Astrocyte of the spinal cord (primary cell): ENCODE data around the gene LHPP.

Experiments
- DNase-seq: peaks from one replicate; pipeline ENCODE4 v3.0.0; 2011; ENCODE audit warnings: low read depth, low spot score
- H3K4me3 ChIP-seq: 2 replicates; pipeline ENCODE4 v1.5.1; 2011; ENCODE audit warnings: low read depth, mild to moderate bottlenecking, low read length, moderate library complexity
- in situ Hi-C: cut with HindIII; loops from 2 replicates; pipeline ENCODE4 v1.10.0; 2017; ENCODE audit warnings: low sequenced_read_pairs
- TF ChIP-seq, protein P1 (sequence below): IDR thresholded peaks from 2 replicates; pipeline ENCODE4 v1.5.1; 2012; ENCODE audit warnings: low read depth, mild to moderate bottlenecking, low read length, inconsistent platforms

The LHPP gene

GRCh38 chr10:124550293-124551034 lies 88.8 kb downstream of the LHPP start:
- no peak overlapping the region for H3K4me3 ChIP-seq
- TF ChIP-seq, protein P1, sequence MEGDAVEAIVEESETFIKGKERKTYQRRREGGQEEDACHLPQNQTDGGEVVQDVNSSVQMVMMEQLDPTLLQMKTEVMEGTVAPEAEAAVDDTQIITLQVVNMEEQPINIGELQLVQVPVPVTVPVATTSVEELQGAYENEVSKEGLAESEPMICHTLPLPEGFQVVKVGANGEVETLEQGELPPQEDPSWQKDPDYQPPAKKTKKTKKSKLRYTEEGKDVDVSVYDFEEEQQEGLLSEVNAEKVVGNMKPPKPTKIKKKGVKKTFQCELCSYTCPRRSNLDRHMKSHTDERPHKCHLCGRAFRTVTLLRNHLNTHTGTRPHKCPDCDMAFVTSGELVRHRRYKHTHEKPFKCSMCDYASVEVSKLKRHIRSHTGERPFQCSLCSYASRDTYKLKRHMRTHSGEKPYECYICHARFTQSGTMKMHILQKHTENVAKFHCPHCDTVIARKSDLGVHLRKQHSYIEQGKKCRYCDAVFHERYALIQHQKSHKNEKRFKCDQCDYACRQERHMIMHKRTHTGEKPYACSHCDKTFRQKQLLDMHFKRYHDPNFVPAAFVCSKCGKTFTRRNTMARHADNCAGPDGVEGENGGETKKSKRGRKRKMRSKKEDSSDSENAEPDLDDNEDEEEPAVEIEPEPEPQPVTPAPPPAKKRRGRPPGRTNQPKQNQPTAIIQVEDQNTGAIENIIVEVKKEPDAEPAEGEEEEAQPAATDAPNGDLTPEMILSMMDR = no peak
- in situ Hi-C loops = no loop called here
- no peak for DNase-seq

DNA sequence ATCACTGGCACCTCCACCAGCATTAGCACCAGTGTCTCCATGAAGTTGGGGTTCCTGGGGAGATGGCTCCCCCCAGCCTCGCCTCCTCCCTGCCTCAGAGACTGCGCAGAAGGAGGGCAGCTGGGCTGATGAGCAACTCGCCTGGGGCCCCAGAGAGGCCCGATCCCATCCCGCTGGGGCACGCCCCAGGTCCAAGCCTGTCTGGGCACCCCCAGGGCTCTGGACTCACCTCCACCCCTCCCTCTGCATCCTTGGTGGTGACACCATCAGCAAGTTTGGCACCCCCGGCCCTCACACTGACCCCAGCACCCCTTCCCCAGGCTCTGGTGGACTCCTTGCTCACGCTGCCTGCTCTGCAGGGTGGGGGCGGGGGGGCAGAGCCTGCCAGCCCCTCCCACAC lies 89.5 kb downstream of the LHPP start:
- in situ Hi-C loops = no loop called here
- no peak overlapping the region for H3K4me3 ChIP-seq

DNA sequence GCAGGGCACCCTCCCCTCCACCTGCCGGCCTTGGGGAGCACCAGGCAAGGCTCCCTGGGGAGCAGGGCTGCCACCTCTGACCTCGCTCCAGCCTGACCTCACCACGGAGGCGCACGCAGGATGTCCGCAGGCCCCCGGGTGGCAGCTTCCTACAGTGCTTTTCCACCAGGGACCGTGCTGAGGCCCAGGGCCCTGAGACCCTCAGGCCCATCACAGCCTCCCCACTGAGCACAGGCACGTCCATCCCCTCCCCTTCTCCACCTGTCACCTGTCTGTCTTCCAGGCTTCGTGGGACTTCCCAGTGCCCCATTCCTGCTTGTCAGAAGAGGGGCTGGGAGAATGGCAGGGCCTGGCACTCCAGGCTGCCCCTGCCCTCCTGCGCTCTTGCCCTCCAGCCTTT lies 90.1 kb downstream of the LHPP start:
- in situ Hi-C loops = no loop called here
- TF ChIP-seq, protein P1 = no peak
- H3K4me3 ChIP-seq = no peak overlapping the region
- no peak for DNase-seq

More for the DNA sequence above, 89.5 kb downstream of the LHPP start:
- TF ChIP-seq, protein P1 = no peak
- DNase-seq = no peak

DNA sequence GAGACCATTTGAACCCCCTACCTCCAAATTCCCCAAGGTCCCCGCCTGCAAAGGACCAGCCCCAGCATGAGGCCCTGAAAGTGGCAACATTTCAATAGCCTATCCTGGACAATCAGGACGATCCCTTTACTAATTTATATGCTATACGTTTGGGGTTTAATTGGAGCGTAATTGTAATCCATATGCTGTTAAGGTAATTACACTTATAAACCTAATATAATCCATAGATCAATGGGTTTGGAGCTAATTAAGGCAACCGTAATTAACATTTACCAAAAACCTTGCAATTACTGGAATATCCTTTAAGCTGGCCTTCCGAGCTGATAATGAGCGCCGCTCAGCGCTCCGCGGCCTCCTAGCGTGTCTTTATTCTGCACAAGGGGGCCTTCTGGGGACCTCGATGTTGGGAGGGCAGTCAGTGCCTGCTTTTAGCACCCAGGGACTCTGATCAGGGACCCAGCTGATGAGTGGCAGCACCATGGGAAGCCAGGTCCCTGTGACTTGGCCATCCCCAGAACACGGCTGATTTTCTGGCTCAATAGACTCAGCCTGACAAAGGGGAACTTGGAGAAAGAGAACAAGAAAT lies 91.2 kb downstream of the LHPP start:
- no peak overlapping the region for H3K4me3 ChIP-seq
- TF ChIP-seq, protein P1 = no peak
- DNase-seq = no peak
- in situ Hi-C loops = no loop called here

- no peak overlapping the region for H3K4me3 ChIP-seq
- in situ Hi-C loops = no loop called here
- TF ChIP-seq, protein P1 = no peak
- DNase-seq = no peak
These were observed 92.6 kb downstream of the LHPP start for GRCh38 chr10:124554085-124554858.

- in situ Hi-C loops = no loop called here
- no peak for DNase-seq
- H3K4me3 ChIP-seq = no peak overlapping the region
- TF ChIP-seq, protein P1 = no peak
These were observed 95.5 kb downstream of the LHPP start for GRCh38 chr10:124557167-124557566.
